ENCODE measurements around the gene DHPS.
A peak's percentile ranks its signal among the peaks of the same experiment; 100 is the strongest.
"Not testable (repeated sequence)": the region's sequence is repeated elsewhere in the genome, so short reads cannot be mapped to it uniquely, and the experiment has no call there.

DHPS gene

DNA sequence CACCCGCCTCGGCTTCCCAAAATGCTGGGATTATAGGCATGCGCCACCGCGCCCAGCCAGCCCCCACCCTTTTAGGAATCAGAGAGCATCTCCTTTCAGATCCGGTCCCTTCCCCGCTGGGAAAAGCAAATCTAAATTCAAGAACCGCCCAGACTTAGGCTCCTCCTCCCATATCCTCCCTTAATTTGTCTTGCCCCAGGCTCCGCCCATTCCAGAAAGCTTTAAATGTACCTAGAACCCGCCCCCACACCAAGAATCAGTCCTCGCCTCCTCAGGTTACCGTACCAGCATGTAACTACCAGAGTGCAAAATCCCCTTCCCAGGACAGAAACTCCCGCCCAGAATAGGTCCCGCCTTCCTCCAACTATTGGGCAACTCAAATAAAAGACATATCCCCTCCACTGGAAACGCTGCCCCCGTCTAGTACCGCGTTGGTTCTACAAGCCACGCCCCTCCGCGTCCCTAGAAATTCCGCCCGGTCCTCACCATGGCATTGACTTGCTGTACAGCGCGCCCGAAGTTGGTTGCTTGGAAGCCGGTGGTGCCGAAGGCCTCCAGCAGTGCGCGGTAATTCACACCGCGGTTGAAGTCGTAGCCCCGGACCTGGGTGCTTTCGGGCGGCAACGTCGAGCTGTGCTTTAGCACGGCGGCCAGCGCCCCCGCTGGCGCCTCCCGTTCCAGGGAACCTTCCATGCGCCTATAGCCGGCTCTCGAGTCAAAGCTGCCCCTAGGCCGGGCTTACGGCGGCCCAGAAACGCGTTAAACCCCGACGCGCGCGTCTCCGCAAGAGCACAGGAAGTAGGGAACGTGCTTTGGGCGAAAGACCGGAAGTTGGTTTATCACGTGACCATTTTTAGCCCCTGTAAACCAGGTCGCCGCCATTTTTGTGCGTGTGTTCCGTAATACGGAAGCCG, at the start of gene DHPS:
Gene DHPS, minus strand, starts transcription at position 807 of the 914 bp plus-strand sequence. Its CDS starts 114 bp downstream, at position 693.
- peak; percentile 89 for DNase-seq (ENCODE audit: low spot score)

DNA sequence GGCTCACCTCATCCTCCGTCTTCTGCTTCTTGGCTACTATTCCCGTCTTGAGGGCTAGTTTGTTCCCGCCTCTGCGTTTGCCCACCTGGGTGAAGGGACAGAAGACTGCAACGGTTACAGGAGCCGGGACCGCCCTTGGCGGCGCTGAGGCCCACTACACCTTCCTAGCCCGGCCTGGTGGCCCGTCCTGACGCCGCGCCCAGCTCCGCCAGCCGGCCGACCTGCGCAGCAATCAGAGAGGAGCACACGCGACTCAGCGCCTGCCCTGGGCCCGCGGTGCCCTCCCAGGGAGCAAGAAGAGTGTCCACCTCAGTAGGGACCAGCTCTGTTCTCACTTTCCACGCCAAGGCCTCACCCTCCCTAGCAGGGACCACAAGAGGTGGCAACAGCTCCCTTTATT, 49.7 kb upstream of the DHPS start:
- DNase-seq (ENCODE audit: low spot score): no peak

DNA sequence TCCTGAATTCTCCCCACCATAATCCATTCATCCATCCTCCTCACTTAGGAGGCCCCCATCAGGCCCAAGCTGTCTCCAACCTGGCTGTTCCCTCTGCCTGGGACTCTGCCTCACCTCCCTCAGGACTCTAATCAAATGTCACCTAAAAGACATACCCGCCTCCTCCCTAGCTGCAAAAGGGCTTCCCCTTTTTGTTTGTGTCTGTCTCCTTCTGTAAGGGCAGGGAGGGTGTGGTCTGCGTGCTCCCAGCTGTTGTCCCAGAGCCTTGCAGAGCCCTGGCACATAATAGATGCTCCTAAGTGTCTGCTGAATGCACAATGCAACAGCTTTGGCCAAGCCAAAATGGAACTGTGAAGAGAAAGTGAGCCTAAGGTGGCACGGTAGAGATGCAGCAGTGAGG, 48.4 kb upstream of the DHPS start:
- no peak for DNase-seq (ENCODE audit: low spot score)

DNA sequence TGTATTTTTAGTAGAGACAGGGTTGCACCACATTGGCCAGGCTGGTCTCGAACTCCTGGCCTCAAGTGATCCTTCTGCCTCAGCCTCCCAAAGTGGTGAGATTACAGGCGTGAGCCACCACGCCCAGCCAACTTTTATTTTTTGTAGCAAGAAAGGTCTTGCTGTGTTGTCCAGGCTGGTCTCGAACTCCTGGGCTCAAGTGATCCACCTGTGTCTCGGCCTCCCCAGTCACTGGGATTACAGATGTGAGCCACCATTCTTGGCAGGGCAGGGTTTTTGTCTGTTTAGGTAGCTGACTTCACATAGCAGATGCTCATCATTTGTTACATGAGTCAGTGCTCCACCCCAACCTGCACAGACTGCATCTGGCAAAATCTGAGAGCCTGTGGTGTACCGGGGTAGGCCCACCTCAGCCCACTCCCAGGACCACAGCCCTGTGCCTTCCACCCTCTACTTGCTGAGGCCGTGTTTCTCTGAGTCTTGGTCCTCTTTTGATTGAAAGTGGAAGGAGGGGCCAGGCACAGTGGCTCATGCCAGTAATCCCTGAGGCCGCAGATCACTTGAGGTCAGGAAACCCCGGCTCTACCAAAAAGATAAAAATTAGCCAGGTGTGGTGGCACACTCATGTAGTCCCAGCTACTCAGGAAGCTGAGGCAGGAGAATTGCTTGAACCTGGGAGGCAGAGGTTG, 46.2 kb upstream of the DHPS start:
- no peak for DNase-seq (ENCODE audit: low spot score)

DNA sequence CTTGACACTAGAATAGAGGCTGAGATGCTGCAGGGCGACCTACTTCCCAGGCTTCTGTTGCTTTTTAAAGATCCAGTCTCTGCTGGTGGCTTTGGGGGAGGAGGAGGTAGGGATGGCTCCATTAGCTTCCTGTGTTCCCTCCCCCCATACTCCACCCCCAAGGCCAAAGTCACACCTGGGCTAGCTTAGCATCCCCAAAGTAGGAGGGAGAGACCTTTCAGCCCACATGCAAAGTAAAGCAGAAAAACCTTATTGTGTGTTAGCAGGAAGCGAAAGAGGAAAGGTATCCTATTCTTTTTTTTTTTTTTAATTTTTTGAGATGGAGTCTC, 45.3 kb upstream of the DHPS start:
- DNase-seq (ENCODE audit: low spot score): no peak

DNA sequence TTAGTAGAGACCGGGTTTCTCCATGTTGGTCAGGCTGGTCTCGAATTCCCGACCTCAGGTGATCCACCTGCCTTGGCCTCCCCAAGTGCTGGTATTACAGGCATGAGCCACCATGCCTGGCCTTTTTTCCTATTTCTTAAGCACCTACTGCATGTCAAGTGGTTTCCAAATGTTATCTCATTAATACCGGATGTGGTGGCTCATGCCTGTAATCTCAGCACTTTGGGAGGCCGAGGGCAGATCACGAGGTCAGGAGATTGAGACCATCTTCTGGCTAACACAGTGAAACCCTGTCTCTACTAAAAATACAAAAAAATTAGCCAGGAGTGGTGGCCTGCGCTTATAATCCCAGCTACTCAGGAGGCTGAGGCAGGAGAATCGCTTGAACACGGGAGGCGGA, 43.9 kb upstream of the DHPS start:
- not testable (repeated sequence) for DNase-seq (ENCODE audit: low spot score)

DNA sequence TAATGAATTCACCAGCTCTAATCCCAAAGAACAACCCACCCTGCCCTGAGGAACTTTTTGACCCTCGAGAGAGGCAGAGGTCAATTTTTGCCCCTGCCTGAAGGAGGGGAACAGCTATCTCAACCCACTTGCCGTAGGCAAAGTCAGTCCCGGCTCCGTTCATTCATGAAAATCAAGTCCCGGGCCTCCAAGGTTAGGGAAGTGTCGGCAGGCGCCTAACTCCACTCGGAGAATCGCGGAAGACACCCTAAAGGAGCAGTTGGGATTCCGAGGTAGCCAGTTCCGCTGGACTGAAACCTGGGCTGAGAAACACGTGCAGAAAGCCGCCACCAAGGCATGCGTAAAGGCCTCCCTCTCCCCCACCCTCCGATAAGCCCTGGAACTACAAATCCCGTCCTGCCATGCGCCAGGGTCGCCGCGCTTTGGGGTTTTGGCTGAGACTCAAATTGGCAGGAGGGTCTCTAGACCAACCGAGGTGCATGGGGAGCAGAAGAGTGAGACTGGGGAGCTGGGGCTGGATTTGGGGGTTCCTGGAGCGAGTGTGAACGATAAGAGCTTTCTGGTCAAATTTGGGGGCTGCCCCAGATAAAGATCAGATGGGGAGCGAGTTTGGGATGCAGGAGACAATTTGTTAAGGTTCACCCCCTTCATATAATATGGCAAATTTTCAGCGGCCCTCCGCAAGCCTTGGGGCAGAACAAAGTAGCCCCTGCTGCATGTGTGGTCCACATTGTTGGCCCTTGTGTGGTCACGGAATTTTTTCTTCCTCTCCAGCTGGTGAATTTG, 42.2 kb upstream of the DHPS start, which contains the start of gene TNPO2:
Gene TNPO2, minus strand, starts transcription at position 292 of the 786 bp plus-strand sequence. CDS start 2,955 bp downstream, outside the sequence.
- no peak for DNase-seq (ENCODE audit: low spot score)

DNA sequence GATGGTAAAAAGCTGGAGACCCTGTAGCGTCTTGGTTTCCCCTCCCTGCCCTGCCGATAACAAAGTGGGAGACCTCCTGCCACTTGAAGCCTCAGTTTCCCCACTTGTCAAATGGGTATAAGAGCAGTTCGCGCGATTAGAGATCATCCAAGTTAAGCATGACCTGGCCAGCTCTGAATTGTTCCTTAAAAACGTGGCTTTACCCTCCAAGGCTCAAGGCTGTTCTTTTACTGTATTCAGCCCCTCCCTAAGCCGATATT, 41.6 kb upstream of the DHPS start:
- DNase-seq (ENCODE audit: low spot score): no peak

DNA sequence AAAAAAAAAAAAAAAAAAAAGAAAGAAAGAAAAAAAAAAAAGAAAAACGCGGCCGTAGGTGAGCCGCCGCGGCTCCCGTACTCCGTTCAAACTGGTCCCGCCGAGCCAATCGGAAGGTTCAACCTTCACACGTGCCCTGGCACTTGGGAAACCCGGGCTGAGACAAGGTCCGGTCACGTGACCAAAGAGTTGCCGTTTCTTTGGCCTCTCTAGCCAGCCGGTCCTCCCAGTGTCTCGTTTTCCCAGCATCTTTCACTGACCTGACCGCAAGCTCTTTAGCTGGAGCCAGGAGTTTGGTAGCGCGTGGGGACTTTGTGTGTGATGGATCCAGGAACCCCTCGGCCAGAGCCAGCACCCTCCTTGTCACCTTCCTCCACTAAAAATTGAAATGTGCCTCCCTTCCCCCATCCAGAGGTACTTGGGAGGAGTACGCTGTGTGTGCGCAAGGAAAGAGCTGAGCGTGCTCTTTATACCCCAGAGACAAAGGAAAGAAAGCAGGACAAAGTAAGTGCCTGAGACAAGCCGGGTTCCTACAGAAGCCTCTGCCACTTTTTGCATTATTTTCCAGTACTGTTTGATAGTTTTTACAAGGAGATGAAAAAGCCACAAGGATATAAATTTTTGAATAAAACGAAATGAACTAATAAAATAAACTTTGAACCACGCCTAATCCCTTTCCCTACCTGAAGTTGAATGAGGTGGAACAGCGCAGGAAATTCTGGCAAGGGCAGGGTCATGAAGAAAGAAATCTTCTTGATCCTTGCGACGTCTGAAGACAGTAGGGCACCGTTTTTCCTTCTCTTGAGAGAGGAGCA, 41.1 kb upstream of the DHPS start:
- DNase-seq (ENCODE audit: low spot score): peak; percentile 94

DNA sequence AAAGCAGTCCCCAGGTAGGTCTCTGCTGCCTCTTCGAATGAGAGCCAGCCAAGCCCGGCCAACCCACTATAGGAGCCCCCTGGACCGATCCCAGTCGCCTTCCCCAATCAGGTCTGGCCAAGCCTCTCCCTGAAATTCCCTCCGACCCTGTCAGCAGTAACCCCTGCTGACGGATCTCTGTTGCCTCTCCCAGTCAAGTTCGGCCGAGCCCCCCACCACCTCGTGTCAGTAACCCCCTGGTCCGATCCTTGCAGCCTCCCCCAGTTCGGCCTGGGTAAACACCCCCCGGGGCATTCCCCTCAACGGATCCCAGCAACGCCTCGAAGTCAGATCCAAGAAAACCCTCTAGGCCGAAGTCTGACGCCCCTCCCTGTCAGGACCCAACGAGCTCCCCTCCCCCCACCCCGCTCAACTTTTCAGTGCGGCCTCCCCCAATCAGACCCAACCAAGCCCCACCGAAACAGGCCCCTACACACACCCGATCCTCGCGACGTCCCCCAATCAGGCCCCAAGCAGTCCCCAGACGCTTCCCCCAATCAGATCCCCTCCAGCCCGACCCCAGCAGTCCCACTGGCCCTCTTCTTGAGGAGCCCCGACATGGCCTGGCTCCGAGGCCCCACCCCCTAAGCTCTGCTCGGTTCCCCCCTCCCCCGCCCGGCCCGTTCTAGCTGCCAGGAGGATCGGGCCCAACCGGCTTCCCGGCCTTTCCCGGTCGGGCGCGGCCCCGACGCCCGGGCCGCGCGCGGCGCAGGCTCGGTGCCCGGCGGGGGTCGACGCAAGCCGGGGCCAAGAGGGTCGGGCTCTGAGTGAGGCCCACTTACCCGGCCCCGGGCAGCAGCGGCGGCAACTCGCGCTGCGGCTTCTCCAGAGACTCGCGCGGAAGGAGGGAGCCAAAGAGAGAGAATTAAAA, 40.2 kb upstream of the DHPS start:
- DNase-seq (ENCODE audit: low spot score): peak; percentile 87

DNA sequence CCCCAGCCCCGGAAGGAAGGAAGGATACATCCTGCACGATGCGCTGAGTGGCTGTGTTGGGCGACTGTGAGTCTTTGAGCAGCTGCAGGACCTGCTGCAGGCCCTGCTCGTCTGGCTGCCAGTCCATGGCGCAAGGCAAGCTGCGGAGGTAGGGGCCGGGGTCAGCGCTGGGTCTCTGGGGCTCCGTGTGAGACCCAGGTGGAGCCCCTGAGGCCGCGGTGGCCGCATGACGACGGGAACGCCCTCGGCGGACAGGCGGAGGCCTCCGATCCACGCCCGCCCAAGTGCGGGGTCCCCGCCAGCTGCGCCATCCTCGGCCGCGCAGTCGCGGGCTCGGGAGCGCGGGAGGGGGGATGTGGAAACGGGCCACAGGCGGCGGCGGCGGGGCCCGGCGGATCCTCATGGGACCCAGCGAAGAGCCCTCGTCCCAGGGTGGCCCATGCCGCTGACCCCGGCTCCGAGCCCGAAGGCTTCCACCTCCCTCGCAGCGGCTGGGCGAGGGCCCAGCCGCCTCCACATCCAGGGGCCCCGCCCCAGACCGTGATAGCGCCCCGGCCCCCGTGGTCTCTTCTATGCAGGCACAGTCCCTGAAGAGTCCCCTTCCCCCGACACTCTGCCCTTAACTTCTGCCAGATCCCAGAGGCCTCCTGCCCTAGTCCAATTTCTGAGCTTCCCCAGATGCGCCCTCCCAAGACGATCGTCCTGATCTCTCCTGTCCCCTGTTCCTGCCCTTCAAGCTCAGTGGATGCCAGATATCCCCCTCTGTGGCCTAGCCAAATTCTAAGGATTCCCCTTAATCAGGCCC, 39.4 kb upstream of the DHPS start:
- DNase-seq (ENCODE audit: low spot score): no peak

DNA sequence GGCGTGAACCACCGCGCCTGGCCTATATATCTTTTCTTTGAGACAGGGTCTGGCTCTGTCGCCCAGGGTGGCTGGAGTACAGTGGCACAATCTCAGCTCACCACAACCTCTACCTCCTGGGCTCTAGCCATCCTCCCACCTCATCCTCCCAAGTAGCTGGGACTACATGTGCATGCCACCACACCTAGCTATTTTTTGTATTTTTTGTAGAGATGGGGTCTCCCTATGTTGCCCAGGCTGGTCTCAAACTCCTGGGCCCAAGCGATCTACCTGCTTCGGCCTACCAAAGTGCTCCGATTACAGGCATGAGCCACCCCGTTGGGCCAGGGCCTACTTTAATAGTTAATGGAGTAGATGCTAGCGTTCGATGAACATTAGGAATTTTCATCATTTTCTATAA, 38.6 kb upstream of the DHPS start:
- no peak for DNase-seq (ENCODE audit: low spot score)

DNA sequence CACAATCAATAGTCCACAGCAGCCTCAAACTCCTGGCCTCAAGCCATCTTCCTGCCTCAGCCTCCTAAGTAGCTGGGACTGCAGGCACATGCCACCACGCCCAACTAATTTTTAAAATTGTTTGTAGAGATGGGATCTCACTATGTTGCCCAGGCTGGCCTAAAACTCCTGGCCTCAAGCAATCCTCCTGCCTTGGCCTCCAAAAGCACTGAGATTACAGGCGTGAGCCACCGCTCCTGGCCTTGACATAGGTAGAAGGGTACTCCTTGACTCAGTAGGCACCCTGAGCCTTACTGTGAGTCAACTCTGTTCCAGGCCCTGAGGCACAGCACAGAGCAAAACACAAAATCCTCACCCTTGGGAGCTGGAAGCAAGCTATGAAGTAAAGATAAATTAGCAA, 34.2 kb upstream of the DHPS start:
- no peak for DNase-seq (ENCODE audit: low spot score)

DNA sequence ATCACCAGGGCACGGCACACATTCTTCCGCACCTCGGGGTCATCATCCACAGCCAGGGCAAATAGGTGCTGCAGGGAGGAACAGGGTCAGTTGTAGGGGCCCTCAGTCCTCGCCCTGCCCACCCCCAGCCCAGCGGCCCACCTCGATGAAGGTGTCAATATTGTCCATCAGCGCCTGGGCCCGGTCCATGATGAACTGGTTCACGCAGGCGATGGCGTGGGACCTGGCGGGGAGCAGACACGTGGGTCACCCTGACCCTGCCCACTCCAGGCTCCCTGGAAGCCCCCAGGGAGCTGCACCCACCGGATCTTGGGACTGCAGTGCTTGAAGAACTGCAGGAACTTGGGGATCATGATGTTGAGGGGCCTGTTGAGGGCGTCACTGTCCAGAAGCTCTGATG, 33.4 kb upstream of the DHPS start:
- DNase-seq (ENCODE audit: low spot score): no peak

DNA sequence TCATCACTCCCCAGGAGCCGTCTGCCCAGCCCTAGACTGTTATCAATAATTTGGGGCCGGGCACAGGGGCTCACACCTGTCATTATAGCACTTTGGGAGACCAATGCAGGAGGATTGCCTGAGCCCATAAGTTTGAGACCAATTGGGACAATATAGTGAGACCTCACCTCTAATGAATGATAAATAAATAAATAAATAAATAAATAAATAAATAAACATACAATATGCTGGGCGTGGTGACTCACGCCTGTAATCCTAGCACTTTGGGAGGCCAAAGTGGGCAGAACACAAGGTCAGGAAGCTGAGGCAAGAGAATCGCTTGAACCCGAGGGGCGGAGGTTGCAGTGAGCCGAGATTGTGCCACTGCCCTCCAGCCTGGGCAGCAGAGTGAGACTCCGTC, 31.6 kb upstream of the DHPS start:
- not testable (repeated sequence) for DNase-seq (ENCODE audit: low spot score)

DNA sequence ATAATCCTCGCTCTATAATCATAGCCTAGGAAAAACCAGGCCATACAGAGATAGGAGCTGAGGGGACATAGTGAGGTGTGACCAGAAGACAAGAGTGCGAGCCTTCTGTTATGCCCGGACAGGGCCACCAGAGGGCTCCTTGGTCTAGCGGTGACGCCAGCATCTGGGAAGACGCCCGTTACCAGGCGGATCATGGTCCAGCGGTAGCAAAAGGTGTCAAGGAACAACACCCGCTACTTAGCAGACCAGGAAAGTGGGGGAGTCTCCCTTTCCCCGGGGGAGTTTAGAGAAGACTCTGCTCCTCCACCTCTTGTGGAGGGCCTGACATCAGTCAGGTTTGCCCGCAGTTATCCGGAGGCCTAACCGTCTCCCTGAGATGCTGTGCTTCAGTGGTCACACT, 30.4 kb upstream of the DHPS start:
- DNase-seq (ENCODE audit: low spot score): not testable (repeated sequence)

DNA sequence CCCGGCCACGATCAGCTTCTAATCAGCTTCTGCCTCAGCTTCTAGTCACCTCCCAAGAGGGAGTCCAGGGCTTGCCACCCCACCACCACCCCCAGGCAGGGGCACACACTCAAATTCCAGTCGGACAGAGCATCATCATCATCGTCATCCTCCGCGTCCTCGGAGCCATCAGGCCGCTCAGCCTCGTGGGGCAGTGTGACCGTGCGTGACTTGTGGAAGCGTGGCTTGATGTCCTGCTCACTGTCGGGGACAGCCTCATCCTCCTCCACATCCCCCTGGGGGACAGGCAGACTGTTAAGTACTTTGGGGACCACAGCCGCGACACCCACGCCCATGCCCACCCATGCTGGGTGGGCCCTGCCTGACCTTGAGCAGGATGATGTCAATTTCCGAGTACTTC, 29.5 kb upstream of the DHPS start:
- no peak for DNase-seq (ENCODE audit: low spot score)

DNA sequence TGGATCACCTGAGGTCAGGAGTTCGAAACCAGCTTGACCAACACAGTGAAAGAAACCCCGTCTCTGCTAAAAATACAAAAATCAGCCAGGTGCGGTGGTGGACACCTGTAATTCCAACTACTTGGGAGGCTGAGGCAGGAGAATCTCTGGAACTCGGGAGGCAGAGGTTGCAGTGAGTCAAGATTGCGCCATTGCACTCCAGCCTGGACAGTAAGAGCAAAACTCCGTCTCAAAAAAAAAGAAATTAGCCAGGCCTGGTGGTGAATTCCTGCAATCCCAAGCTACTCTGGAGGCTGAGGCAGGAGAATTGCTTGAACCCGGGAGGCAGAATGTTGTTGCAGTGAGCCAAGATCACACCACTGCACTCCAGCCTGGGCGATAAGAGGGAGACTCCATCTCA, 27.0 kb upstream of the DHPS start:
- DNase-seq (ENCODE audit: low spot score): no peak

DNA sequence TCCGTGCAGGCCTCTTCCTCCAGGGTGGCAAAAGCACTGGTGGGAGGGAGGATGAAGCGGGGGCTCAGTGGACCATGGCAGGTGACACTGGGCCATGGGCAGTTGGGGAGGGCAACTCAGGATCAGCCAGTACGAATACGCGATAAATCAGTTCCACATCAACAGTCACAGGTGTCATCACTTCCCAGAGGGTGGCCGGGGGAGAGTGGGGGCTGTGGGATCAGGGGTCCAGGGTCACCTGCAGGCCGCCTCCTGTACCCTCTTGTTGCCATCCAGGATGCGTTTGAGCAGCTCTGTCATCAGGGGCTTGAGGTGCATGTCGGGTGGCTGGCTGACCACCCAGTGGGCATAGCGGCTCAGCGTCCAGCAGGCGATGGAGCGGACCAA, 24.6 kb upstream of the DHPS start:
- no peak for DNase-seq (ENCODE audit: low spot score)
